NB4 (cell line): ENCODE measurements around the gene CD28.

Experiments
- POLR2A ChIP-seq: IDR thresholded peaks from 2 replicates; pipeline ENCODE4 v1.6.1; 2011; ENCODE audit warnings: mild to moderate bottlenecking; ENCODE audit not compliant: insufficient read length; ENCODE audit errors: extremely low read depth
- TF ChIP-seq, protein P1 (sequence below): IDR thresholded peaks from one replicate; pipeline ENCODE4 v1.5.1; 2012; ENCODE audit warnings: low read depth, low read length
- TF ChIP-seq, protein P2 (sequence below): IDR thresholded peaks from 2 replicates; pipeline ENCODE4 v1.6.1; 2011; ENCODE audit warnings: low read depth, low read length

- TF ChIP-seq, protein P1, sequence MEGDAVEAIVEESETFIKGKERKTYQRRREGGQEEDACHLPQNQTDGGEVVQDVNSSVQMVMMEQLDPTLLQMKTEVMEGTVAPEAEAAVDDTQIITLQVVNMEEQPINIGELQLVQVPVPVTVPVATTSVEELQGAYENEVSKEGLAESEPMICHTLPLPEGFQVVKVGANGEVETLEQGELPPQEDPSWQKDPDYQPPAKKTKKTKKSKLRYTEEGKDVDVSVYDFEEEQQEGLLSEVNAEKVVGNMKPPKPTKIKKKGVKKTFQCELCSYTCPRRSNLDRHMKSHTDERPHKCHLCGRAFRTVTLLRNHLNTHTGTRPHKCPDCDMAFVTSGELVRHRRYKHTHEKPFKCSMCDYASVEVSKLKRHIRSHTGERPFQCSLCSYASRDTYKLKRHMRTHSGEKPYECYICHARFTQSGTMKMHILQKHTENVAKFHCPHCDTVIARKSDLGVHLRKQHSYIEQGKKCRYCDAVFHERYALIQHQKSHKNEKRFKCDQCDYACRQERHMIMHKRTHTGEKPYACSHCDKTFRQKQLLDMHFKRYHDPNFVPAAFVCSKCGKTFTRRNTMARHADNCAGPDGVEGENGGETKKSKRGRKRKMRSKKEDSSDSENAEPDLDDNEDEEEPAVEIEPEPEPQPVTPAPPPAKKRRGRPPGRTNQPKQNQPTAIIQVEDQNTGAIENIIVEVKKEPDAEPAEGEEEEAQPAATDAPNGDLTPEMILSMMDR, result no peak
- TF ChIP-seq POLR2A, result no peak
- TF ChIP-seq, protein P2, sequence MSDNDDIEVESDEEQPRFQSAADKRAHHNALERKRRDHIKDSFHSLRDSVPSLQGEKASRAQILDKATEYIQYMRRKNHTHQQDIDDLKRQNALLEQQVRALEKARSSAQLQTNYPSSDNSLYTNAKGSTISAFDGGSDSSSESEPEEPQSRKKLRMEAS, result no peak
These were observed 19.3 kb upstream of the CD28 start for GRCh38 chr2:203687165-203687564.
